ENCODE results near the gene CDC37.

DNA sequence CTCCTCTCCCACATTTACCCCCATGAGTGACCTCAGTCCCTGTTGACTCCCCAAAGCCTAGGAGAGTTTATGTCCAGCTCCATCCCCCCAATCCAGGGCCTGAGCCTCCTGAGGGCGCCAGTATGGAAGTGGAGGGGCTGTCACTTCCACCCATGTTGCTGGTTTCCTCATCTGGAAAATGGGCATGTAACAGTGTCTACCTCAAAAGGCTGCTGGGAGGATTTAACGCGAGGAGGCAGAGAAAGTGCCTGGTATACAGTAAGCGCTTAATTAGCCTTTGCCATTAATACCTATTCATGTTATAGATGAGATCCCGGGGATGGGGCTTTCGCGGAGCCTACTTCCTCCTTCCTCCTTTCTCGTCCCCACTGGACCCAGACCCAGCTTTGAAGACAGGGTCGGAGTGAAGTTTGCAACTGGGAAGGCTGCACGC, 23.4 kb downstream of the CDC37 start:
- TF ChIP-seq, protein P1, sequence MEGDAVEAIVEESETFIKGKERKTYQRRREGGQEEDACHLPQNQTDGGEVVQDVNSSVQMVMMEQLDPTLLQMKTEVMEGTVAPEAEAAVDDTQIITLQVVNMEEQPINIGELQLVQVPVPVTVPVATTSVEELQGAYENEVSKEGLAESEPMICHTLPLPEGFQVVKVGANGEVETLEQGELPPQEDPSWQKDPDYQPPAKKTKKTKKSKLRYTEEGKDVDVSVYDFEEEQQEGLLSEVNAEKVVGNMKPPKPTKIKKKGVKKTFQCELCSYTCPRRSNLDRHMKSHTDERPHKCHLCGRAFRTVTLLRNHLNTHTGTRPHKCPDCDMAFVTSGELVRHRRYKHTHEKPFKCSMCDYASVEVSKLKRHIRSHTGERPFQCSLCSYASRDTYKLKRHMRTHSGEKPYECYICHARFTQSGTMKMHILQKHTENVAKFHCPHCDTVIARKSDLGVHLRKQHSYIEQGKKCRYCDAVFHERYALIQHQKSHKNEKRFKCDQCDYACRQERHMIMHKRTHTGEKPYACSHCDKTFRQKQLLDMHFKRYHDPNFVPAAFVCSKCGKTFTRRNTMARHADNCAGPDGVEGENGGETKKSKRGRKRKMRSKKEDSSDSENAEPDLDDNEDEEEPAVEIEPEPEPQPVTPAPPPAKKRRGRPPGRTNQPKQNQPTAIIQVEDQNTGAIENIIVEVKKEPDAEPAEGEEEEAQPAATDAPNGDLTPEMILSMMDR (IDR thresholded peaks at IDR 0.05; ENCODE audit: low read depth, low read length), result no peak
- TF ChIP-seq POLR2A (IDR thresholded peaks at IDR 0.05; ENCODE audit: extremely low read depth, insufficient read length), result no peak

All from NB4 (cell line).